Muscle of back (tissue), 11 donors: ENCODE data around the gene GMDS. TPM values are rescaled to one million over a fixed set of nuclear protein-coding genes. Genes with fewer than 3 reads are reported as not detected.

ENCODE experiments used
- DNase-seq, 3 donors: peaks; one replicate each; pipeline versions ENCODE4 v3.0.0 to v3.0.0-alpha.2; 2013
- polyA plus RNA-seq, 10 donors: library from polyadenylated mRNA; unstranded; fragments of 120-200 nt; gene quantifications; one replicate each; pipeline ENCODE4 v1.2.1, GENCODE V29; 2013; ENCODE audit not compliant: insufficient read length in 10 of 10

GMDS gene
- polyA plus RNA-seq, 10 donors, result 9.6 to 17.5 (median 11.0) TPM

- peak in 1 of 3 donors; percentile 63 for DNase-seq
These were observed 637.7 kb downstream of the GMDS start for GRCh38 chr6:1607516-1608221.

- DNase-seq, result no peak
These were observed 638.5 kb downstream of the GMDS start for GRCh38 chr6:1606780-1607515.

- DNase-seq, result peak in 1 of 3 donors; percentile 64
These were observed 639.3 kb downstream of the GMDS start for GRCh38 chr6:1605893-1606779.

- peak in 1 of 3 donors; percentile 66 for DNase-seq
These were observed 640.2 kb downstream of the GMDS start for GRCh38 chr6:1605004-1605892.

GRCh38 chr6:1604158-1605003 is 641.0 kb downstream of the GMDS start:
- DNase-seq, result peak in 2 of 3 donors; percentile 76 to 81

- no peak for DNase-seq
These were observed 641.7 kb downstream of the GMDS start for GRCh38 chr6:1603708-1604107.

- no peak for DNase-seq
These were observed 643.2 kb downstream of the GMDS start for GRCh38 chr6:1602049-1602713.

- no peak for DNase-seq
These were observed 644.0 kb downstream of the GMDS start for GRCh38 chr6:1601158-1602048.

GRCh38 chr6:1600764-1601157 is 644.6 kb downstream of the GMDS start:
- no peak for DNase-seq

- DNase-seq, result no peak
These were observed 645.2 kb downstream of the GMDS start for GRCh38 chr6:1600063-1600763.

GRCh38 chr6:1599469-1599868 is 645.9 kb downstream of the GMDS start:
- no peak for DNase-seq

GRCh38 chr6:1598886-1599285 is 646.5 kb downstream of the GMDS start:
- DNase-seq, result no peak

- DNase-seq, result no peak
These were observed 647.0 kb downstream of the GMDS start for GRCh38 chr6:1598433-1598832.

- DNase-seq, result no peak
These were observed 647.5 kb downstream of the GMDS start for GRCh38 chr6:1597924-1598323.

GRCh38 chr6:1597121-1597744 is 648.2 kb downstream of the GMDS start:
- DNase-seq, result no peak

- DNase-seq, result peak in 1 of 3 donors; percentile 80
These were observed 649.1 kb downstream of the GMDS start for GRCh38 chr6:1596088-1596852.
